GM18498 (cell line): Measurements from ENCODE around the gene ZNF414.

Experiments used
- ATAC-seq: cut with Tn5 transposase; IDR thresholded peaks from one replicate; pipeline ENCODE4 v1.9.1; 2021; ENCODE audit warnings: mild to moderate bottlenecking, moderate library complexity; ENCODE audit not compliant: unreplicated experiment

Gene ZNF414

GRCh38 chr19:8491574-8491973, 22.4 kb downstream of the ZNF414 start:
- no peak for ATAC-seq

GRCh38 chr19:8490873-8491272, 23.1 kb downstream of the ZNF414 start:
- ATAC-seq: no peak

GRCh38 chr19:8490395-8490760, 23.6 kb downstream of the ZNF414 start:
- ATAC-seq: no peak

DNA sequence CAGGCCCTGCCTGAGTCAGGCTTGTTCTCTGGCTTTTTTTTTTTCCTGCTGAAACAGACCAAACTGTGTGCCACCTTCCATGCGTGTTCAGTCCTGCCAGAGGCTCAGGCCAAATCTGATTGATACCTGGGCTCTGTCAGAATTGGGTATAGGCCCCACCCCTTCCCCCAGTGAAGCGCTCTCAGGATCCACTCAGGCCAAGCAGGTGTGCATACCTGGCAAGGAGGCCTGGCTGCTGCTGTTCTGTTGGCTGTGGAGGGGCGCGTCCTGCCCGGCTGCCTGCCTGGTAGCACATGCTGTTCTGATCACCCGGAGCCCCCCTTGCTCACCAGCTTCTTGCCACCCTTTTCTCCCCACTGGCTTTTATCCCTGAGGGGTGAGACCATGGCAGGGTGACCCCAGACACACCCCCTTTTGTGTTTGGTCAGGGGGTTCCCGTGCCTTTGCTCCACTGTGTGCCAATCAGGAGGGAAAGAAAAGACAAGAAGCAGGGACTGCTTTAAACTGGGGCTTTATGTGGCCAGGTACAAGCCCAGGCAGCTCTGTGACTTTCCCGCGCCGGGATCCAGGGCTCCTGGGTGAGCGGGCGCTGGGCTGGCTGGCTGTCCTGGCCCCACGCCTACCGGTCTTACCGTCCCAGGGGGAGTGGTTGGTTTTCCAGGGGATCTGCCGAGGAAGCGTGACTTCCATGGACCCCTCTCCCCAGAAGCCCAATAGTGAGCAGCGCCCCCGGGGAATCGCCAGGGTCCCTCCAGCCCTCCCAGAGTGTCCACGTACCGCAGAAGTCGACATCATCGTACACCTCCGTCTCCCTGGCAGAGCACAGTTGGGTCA, 24.2 kb downstream of the ZNF414 start:
- no peak for ATAC-seq

- no peak for ATAC-seq
Measured at GRCh38 chr19:8488365-8488764, 25.6 kb downstream of the ZNF414 start.

DNA sequence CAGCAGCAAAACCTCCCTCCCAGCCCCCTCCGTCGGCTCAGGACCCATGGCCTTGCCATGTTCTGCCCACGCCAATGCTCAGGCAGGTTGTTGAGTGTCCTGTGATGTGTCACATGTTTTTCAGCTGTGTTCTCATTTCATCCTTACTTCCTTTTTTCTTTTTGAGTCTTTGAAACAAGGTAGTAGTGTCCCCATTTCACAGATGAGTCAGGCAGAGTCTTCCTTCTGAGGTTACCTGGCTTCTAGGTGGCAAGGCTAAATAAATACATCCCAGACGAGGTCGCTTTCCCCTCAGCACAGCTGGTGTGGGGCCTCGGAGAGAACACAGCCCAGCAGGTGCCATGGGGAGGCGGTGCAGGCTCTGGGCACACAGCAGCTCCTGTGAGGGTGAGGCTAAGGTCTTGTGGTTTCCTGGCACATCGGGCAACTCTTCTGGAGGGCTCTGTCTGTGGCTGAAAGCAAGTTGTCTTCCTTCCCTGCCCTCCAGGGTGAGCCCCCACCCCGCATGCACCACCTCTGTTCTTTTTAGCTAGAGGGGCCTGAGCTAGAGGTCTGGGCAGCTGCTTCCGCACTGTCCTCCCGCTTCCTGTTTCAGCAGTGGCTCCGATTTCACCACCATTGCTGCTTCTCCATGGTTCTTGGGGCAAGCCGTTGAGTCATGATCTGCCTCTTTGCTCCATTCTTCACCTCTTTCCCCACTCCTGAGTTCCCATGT, 26.7 kb downstream of the ZNF414 start:
- ATAC-seq: peak; percentile 67

DNA sequence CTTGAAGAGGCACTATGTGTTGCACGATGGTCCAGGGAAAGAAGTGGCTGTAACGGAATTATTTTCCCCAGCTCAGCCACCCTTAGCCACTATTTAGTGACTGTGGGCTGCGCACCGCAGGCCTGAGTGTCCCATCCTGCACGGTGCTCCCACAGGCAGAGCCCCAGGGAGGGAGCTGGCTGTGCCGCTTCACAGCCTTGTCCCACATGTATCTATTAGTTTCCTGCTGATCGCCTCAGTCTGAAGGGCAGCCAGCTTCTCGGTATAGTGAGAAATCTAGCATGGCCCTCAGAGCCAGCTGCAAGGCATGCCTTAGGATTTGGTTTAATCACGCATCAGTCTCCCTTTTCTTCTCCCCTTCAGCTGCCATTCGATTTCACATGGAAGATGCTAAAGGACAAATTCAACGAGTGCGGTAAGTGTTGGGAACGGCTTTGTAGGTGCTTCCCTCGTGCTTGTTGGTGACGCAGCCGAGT, 27.3 kb downstream of the ZNF414 start:
- no peak for ATAC-seq

GRCh38 chr19:8485561-8486371, 28.2 kb downstream of the ZNF414 start:
- ATAC-seq: no peak

- ATAC-seq: no peak
Measured at GRCh38 chr19:8484331-8484894, 29.6 kb downstream of the ZNF414 start.

DNA sequence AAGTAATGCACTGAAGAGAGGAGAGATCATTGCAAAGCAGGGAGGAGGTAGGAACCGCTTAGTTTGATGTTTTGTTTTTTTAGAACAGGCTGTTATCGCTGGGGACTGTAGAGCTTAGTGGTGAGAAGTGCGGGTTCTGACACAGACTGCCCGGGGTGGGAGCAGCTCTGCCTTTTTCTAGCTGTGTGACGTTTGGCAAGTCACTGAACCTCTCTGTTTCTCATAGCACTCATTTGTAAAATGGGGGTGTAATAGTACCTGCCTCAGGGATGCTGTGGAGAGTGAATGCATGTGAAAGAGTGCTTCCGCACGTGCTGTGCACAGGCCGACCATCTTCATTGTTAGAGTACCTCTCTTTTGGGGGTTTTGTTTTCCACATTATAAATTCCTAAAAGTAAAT, 30.8 kb downstream of the ZNF414 start:
- ATAC-seq: no peak

GRCh38 chr19:8482696-8483095, 31.3 kb downstream of the ZNF414 start:
- ATAC-seq: no peak

DNA sequence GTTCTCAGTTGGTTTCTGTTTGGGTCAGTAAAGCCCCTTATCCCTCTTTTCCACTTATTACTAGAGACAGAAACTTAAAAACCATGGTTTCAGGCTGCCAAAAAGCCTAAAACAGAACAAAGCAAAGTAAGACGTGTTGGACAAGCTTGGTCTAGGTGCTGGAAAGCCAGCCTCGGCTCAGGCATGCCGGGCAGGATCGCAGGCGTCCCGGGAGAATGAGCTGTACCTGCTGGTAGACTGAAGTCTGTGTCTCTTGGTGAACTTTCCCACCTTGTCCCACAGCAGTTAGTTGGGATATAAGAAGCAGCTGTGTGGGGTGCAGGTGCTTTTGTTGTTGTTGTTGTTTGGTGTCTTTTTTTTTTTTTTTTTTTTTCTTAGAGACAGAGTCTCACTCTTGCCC, 32.4 kb downstream of the ZNF414 start:
- no peak for ATAC-seq

DNA sequence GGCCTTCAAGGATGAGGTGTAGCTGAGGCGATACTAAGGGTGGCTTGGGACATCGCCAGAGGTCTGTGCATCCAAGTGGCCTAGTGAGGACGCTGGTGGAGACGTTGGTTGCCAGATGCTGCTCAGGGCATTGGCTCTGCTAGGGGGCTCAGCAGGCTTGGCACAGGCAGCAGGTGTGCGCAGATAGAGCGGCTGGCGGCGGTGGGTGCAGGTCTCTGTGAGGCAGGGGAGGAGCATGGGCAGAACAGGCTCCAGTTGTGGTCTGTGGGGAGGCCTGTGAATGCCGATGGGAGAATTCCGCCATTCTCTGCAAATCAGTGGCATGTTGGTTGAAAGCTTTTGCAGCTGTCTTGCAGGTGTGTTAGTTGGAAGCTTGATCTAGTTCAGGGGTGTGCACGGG, 32.8 kb downstream of the ZNF414 start:
- ATAC-seq: no peak

GRCh38 chr19:8478598-8478997, 35.4 kb downstream of the ZNF414 start:
- no peak for ATAC-seq

DNA sequence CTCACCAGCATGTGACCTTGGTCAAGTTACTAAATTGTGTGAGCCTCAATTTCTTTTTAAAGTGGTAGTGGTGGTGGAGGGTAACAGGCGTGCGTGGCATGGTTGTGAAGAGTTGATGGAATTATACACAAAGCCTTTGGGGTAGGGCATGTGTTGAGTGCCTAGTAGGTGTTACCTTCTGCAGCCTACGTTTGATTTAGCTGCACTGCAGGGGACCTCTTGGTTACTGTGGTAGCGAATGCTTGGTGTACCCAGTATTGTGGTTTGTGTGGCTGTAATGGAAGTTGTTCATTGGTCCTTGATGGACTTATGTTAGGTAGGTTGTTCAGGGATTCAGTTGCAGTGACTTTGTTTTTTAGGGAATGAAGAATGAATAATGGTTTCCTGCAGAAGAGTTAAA, 36.1 kb downstream of the ZNF414 start:
- no peak for ATAC-seq

DNA sequence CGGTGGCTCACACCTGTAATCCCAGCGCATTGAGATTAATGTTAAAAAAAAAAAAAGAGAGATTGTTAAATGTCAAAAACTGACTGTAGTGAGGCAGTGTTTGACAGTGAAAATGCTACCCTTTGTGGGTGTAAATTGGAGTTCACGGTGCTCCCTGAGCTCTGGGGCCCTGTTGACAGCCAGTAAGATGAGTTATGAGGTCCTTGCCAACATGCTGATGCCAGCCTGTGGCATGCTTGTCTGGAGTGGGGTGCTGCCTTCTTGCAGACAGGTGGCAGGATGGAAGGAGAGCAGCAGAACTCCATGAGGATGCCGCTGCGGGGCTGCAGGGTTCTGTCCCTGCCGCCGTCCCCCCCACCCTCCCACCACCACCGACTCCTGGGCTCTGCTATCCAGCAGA, 37.4 kb downstream of the ZNF414 start:
- ATAC-seq: no peak

DNA sequence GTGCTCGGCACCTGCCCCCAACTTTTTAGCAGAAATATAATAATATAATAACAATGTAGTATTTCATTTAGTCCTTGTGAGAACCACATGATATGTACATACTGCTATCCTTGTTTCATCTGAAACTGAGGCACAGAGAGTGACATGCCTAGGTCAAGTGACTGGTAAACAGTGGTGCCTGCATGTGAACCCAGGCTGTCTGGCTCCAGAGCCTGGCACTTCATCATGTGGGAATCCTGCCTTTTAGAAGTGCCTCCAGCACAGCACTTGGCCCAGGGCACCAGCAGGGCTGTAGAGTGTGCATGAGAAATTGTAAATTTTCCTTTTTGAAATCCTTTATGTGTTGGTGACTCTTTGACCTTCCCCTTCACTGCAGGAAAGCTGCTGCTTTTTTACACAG, 39.0 kb downstream of the ZNF414 start:
- no peak for ATAC-seq

GRCh38 chr19:8473648-8474476, 40.1 kb downstream of the ZNF414 start:
- peak; percentile 73 for ATAC-seq

GRCh38 chr19:8469613-8470368, 44.2 kb downstream of the ZNF414 start:
- no peak for ATAC-seq
